Endometrium (tissue), 2 donors: ENCODE results near the gene PDGFRA.
"Not testable (repeated sequence)": the region's sequence is repeated elsewhere in the genome, so short reads cannot be mapped to it uniquely, and the experiment has no call there.

Experiments
- FAIRE-seq: peaks from 2 replicates; lab custom pipeline; 2012; peaks lifted over from hg19 to GRCh38; lab: Jason Lieb, UNC
- donor health status: control.
- donor health status: control.

PDGFRA gene

DNA sequence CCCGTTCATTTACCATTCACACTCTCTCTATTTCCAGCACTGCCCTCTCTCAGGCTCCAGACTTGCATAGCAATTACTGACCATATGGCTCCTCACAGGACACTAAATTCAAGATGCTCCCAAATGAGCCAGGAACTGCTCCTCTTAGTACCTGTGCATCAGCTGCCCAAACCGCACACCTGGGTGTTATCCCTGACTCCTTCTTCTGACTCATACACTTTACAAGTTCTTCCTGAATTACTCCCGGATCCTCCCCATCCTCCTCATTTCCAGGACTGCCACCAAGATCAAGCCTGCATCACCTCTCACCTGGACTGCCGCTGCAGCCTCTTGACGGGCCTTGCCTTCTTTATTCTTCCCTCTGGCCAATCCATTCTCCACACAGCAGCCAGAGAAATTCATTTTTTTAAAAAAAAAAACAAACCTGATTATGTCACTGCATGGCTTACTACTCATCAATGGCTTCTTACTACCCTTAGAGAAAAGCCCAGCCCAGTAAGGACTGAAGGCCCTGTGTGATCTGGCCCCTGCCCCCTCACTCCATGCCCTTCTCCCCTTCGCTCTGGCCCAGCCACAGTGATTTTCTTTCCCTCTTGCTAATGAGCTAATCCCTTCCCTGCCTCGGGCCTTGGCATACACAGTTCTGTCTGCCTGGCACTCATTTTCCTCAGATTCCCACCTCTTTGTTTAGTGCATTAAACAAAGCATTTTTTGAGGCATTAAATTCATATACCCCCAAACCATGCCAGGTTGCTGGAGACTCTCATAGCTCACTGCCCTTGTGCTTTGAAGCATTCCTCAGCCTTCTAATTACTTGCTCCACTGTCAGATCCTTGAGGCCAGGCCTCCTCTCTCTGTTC, 92.0 kb downstream of the PDGFRA start:
- FAIRE-seq: no peak

DNA sequence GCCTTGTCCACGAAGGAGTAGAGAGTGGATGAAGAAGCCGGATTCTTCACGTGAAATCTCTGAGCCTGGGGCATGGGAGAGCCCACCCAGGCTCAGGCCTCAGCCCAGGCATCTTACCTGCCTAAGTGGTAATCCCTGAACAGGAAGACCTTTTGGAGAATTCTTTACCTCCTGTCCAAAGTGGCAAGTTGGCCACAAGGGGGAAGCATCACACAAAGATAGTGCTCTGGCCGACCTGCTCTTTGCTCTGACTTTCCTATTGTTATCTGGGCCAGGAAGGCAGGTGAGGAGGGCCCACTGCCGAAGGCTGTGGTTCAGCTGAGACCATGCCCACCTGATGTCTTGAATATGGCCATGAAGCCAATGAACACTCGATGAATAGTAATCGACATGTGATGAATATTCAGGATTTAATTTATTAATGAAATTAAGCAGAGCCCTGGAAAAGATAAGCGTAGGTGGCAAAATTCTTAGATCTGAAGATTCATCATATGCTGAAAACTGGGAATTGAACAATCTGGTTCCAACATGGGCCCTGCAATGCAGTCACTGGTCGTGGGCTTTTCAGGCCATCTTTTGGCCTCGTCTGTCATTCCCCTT, 93.8 kb downstream of the PDGFRA start:
- FAIRE-seq: no peak

DNA sequence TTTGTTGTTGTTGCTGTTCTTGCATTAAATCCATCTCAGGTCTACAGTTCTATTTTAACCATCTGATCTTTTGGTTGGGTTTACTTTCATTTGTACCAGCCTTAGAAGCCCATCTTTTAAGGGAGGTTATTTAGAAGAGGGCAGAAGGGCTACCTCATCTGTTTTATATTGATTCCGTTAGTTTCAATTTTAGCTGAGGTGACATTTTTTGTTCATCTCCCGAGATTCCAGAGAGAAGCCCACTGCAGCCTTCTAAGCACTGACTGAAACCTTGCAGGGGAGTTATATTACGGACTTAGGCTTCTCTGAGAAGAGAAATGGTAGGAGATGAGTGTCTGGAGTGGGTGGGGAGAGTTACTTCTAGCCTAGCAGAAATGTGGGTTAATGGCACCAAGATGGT, 101.8 kb downstream of the PDGFRA start:
- FAIRE-seq: no peak

DNA sequence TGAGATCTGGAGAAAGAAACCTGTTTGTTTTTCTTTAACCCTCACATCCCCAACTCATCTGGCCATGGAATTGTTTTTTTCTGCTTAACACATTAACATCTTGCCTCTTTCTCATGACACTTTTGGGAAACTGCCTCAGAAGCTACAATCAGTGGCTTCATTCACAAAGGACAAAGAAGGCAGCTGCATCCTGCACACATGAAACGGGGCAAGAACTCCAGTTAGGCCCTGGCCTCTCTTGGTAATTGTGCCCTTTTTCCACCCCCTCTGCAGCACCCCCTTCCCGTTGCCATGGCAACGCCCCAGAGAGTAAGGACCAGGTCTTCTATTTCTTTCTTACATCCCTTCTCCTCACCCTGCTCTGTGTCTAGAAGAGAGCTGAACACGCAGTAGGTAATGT, 103.4 kb downstream of the PDGFRA start:
- FAIRE-seq: no peak

DNA sequence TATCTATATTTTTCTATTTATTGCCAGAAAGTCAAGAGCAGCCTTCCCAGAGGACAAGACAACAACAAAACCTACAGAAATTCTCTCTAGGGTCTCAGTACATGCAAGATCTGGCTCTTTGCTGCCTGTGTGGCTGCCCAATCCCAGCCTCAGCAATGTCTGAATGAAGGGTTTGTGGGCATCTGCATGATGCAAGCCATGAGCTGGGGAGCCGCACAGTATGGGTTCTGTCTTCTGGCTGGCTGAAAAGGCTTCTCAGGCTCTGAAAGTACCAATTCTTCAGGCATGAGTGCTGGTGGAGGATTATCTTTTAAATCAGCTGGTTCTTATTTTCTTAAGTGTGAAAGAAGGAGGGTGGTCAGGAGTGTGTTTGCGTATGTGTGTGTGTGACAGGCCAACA, 104.6 kb downstream of the PDGFRA start:
- FAIRE-seq: no peak

DNA sequence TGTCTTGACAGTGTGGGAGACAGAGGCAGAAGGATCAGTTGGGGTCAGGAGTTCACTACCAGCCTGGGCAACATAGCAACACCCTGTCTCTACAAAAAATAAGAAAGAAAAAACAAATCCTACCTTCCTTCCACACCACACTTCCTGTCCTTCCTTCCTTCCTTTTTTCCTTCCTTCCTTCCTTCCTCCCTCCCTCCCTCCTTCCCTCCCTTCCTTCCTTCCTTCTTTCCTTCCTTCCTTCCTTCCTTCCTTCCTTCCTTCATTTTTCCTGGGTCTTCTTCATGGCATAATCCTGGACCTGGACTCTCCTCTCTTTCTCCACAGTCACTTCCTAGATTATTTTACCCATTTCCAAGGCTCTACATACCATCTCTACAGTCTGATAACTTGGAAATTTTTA, 105.7 kb downstream of the PDGFRA start:
- FAIRE-seq: not testable (repeated sequence)

DNA sequence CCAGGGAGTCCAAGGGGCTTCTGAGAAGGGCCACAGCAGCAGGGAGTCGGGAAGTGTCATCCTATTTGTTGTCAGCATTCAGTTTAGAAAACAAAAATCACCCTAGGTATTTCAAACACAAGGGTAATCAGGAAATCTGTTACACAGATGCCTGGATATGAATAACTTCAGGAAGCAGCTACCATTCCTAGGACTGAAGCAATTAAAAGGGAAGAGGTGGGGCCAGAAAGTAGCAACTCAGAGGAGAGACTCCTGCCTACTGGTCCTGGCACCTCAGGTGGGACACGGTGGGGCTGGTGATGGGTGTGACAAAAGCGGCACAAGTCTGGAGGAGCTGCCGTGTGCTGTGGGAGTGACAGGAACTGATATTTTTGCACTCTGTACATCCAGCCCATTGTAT, 107.9 kb downstream of the PDGFRA start:
- FAIRE-seq: no peak

DNA sequence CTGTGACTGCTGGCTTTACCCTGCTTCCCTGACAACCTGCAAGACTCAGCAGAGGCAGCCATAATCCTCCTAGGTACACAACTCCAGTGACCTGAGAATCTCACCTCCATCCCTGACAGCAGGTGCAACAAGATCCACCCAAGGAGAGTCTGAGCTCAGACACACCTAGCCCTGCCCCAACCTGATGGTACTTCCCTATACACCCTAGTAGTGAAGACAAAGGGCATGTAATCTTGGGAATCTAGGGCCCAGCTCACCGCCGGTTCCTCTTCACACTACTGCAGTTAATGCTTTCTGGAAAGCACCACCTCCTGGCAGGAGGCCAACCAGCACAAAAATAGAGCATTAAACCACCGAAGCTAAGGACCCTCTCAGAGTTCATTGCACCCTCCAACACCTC, 113.0 kb downstream of the PDGFRA start:
- not testable (repeated sequence) for FAIRE-seq
